GM18873 (cell line): Measurements from ENCODE around the gene ZXDC.

Source experiments
- ATAC-seq: cut with Tn5 transposase; IDR thresholded peaks from one replicate; pipeline ENCODE4 v1.9.1; 2021; ENCODE audit warnings: mild to moderate bottlenecking, moderate library complexity, moderate number of reproducible peaks; ENCODE audit not compliant: unreplicated experiment, low FRiP score

Gene ZXDC

GRCh38 chr3:126475413-126476114 is at the start of gene ZXDC:
TSS of gene ZXDC (minus strand) at chr3:126475891. CDS start at chr3:126475865, 26 bp downstream.
- ATAC-seq, result peak; percentile 65

GRCh38 chr3:126525091-126525852 is 49.6 kb upstream of the ZXDC start:
- ATAC-seq, result no peak

- no peak for ATAC-seq
These were observed 48.8 kb upstream of the ZXDC start for GRCh38 chr3:126524429-126524988.

GRCh38 chr3:126523745-126524428 is 48.2 kb upstream of the ZXDC start, which contains the start of gene CHST13:
TSS of gene CHST13 (plus strand) at chr3:126524155. CDS start at chr3:126524333, 178 bp downstream.
- no peak for ATAC-seq

GRCh38 chr3:126522363-126522788 is 46.7 kb upstream of the ZXDC start:
- ATAC-seq, result no peak

GRCh38 chr3:126521122-126521891 is 45.6 kb upstream of the ZXDC start:
- ATAC-seq, result no peak

- ATAC-seq, result no peak
These were observed 44.1 kb upstream of the ZXDC start for GRCh38 chr3:126519506-126520455.

GRCh38 chr3:126518779-126519177 is 43.1 kb upstream of the ZXDC start:
- no peak for ATAC-seq

- ATAC-seq, result no peak
These were observed 42.5 kb upstream of the ZXDC start for GRCh38 chr3:126517986-126518778.

GRCh38 chr3:126517291-126517951 is 41.7 kb upstream of the ZXDC start, which contains the start of gene UROC1:
TSS of gene UROC1 (minus strand) at chr3:126517773. CDS start at chr3:126517719, 54 bp downstream.
- ATAC-seq, result no peak

GRCh38 chr3:126516936-126517290 is 41.2 kb upstream of the ZXDC start:
- ATAC-seq, result no peak

GRCh38 chr3:126516152-126516935 is 40.7 kb upstream of the ZXDC start:
- no peak for ATAC-seq

- no peak for ATAC-seq
These were observed 39.5 kb upstream of the ZXDC start for GRCh38 chr3:126515066-126515706.

- no peak for ATAC-seq
These were observed 38.5 kb upstream of the ZXDC start for GRCh38 chr3:126514161-126514560.

GRCh38 chr3:126512916-126513650 is 37.4 kb upstream of the ZXDC start:
- ATAC-seq, result no peak

GRCh38 chr3:126512026-126512425 is 36.3 kb upstream of the ZXDC start:
- ATAC-seq, result no peak
